ENCODE results near the gene CRMP1.

The CRMP1 gene

GRCh38 chr4:5928274-5928673 is 35.4 kb upstream of the CRMP1 start:
- no peak overlapping the region for H3K27ac ChIP-seq (ENCODE audit: low read length)
- no peak for ATAC-seq (ENCODE audit: insufficient read depth, low read depth)
- no peak overlapping the region for H3K4me2 ChIP-seq (ENCODE audit: insufficient read depth, low read length)
- H3K4me1 ChIP-seq (ENCODE audit: insufficient read depth, low read length) = no peaks in the 10 kb centered on the region
- no peak overlapping the region for H2AFZ ChIP-seq (ENCODE audit: low read depth, low read length)
- DNase-seq = no peak
- no peaks in the 10 kb centered on the region for H4K20me1 ChIP-seq (ENCODE audit: insufficient read depth, low read length)
- H3K36me3 ChIP-seq (ENCODE audit: insufficient read depth, low read length) = no peaks in the 10 kb centered on the region
- TF ChIP-seq EZH2 (IDR thresholded peaks at IDR 0.05; ENCODE audit: borderline replicate concordance, low read depth, low read length, severe bottlenecking) = no peak
- no peak for TF ChIP-seq CTCF (IDR thresholded peaks at IDR 0.05; ENCODE audit: borderline replicate concordance, extremely low read depth, low read length, poor library complexity, severe bottlenecking)
- H3K9ac ChIP-seq (ENCODE audit: low read depth, low read length) = no peak overlapping the region
- no peaks in the 10 kb centered on the region for H3K79me2 ChIP-seq (ENCODE audit: insufficient read depth, low read length)
- no peak overlapping the region for H3K4me3 ChIP-seq (ENCODE audit: low read depth in 1 of 2, low read length in 2 of 2)
- no peaks in the 10 kb centered on the region for H3K27me3 ChIP-seq (ENCODE audit: insufficient read depth, low read length, poor library complexity)
- no peaks in the 10 kb centered on the region for H3K9me3 ChIP-seq (ENCODE audit: insufficient read depth, low read length, severe bottlenecking)

- no peak for DNase-seq
- no peak overlapping the region for H3K4me2 ChIP-seq (ENCODE audit: insufficient read depth, low read length)
- H3K27me3 ChIP-seq (ENCODE audit: insufficient read depth, low read length, poor library complexity) = no peaks in the 10 kb centered on the region
- no peak overlapping the region for H3K27ac ChIP-seq (ENCODE audit: low read length)
- no peaks in the 10 kb centered on the region for H3K79me2 ChIP-seq (ENCODE audit: insufficient read depth, low read length)
- H3K4me1 ChIP-seq (ENCODE audit: insufficient read depth, low read length) = no peaks in the 10 kb centered on the region
- no peak overlapping the region for H3K9ac ChIP-seq (ENCODE audit: low read depth, low read length)
- TF ChIP-seq EZH2 (IDR thresholded peaks at IDR 0.05; ENCODE audit: borderline replicate concordance, low read depth, low read length, severe bottlenecking) (no peak), CTCF (IDR thresholded peaks at IDR 0.05; ENCODE audit: borderline replicate concordance, extremely low read depth, low read length, poor library complexity, severe bottlenecking) (no peak)
- no peaks in the 10 kb centered on the region for H3K9me3 ChIP-seq (ENCODE audit: insufficient read depth, low read length, severe bottlenecking)
- H3K4me3 ChIP-seq (ENCODE audit: low read depth in 1 of 2, low read length in 2 of 2) = no peak overlapping the region
- H2AFZ ChIP-seq (ENCODE audit: low read depth, low read length) = no peak overlapping the region
- no peaks in the 10 kb centered on the region for H4K20me1 ChIP-seq (ENCODE audit: insufficient read depth, low read length)
- no peak for ATAC-seq (ENCODE audit: insufficient read depth, low read depth)
- no peaks in the 10 kb centered on the region for H3K36me3 ChIP-seq (ENCODE audit: insufficient read depth, low read length)
These were observed 34.9 kb upstream of the CRMP1 start for GRCh38 chr4:5927747-5928146.

GRCh38 chr4:5927116-5927515 is 34.2 kb upstream of the CRMP1 start:
- H3K27ac ChIP-seq (ENCODE audit: low read length) = no peak overlapping the region
- no peaks in the 10 kb centered on the region for H3K27me3 ChIP-seq (ENCODE audit: insufficient read depth, low read length, poor library complexity)

More at GRCh38 chr4:5927116-5927515, 34.2 kb upstream of the CRMP1 start:
- no peak for DNase-seq
- no peaks in the 10 kb centered on the region for H3K9me3 ChIP-seq (ENCODE audit: insufficient read depth, low read length, severe bottlenecking)
- no peaks in the 10 kb centered on the region for H3K79me2 ChIP-seq (ENCODE audit: insufficient read depth, low read length)
- TF ChIP-seq CTCF (IDR thresholded peaks at IDR 0.05; ENCODE audit: borderline replicate concordance, extremely low read depth, low read length, poor library complexity, severe bottlenecking) (no peak), EZH2 (IDR thresholded peaks at IDR 0.05; ENCODE audit: borderline replicate concordance, low read depth, low read length, severe bottlenecking) (no peak)
- H2AFZ ChIP-seq (ENCODE audit: low read depth, low read length) = no peak overlapping the region
- H3K4me3 ChIP-seq (ENCODE audit: low read depth in 1 of 2, low read length in 2 of 2) = no peak overlapping the region
- no peak overlapping the region for H3K4me2 ChIP-seq (ENCODE audit: insufficient read depth, low read length)
- no peak overlapping the region for H3K9ac ChIP-seq (ENCODE audit: low read depth, low read length)
- no peaks in the 10 kb centered on the region for H3K4me1 ChIP-seq (ENCODE audit: insufficient read depth, low read length)
- H3K36me3 ChIP-seq (ENCODE audit: insufficient read depth, low read length) = no peaks in the 10 kb centered on the region
- H4K20me1 ChIP-seq (ENCODE audit: insufficient read depth, low read length) = no peaks in the 10 kb centered on the region
- no peak for ATAC-seq (ENCODE audit: insufficient read depth, low read depth)
